Testis (tissue), 3 donors: ENCODE results near the gene BRSK2. TPM values are rescaled to one million over a fixed set of nuclear protein-coding genes. Genes with fewer than 3 reads are reported as not detected.

Experiments used
- DNase-seq: peaks from one replicate; pipeline ENCODE4 v3.0.0-alpha.2; 2019
- H3K27ac ChIP-seq, 2 donors: fragments of 200-600 bp; sonication (generic); one replicate each; pipeline ENCODE4 v1.5.1; 2019
- H3K27me3 ChIP-seq: fragments of 200-600 bp; sonication (generic); one replicate; pipeline ENCODE4 v1.5.1; 2019
- H3K36me3 ChIP-seq: fragments of 200-600 bp; sonication (generic); one replicate; pipeline ENCODE4 v1.5.1; 2017; ENCODE audit warnings: low read depth; ENCODE audit errors: missing control alignments
- H3K4me1 ChIP-seq: fragments of 200-600 bp; sonication (generic); one replicate; pipeline ENCODE4 v1.5.1; 2019
- H3K4me3 ChIP-seq, 2 donors: fragments of 200-600 bp; sonication (generic); one replicate each; pipeline ENCODE4 v1.5.1; 2017 to 2019
- H3K9me3 ChIP-seq: fragments of 200-600 bp; sonication (generic); one replicate; pipeline ENCODE4 v1.5.1; 2017
- CTCF ChIP-seq, 3 experiments: fragments of 450-650 bp in 2 of 3; fragments of 200-600 bp in 1 of 3; sonication (generic) in 1 of 3; IDR thresholded peaks; one replicate each; pipeline ENCODE4 v1.5.1; 2016 to 2019; ENCODE audit warnings: antibody characterized with exemption in 3 of 3, mild to moderate bottlenecking in 2 of 3, moderate library complexity in 1 of 3
- POLR2A ChIP-seq: fragments of 450-650 bp; IDR thresholded peaks from one replicate; pipeline ENCODE4 v1.6.1; 2017; ENCODE audit warnings: antibody characterized with exemption, mild to moderate bottlenecking, moderate library complexity
- WGBS, 2 donors: methylation state at CpG; one replicate each; pipeline ENCODE4 v1.1.5; 2018; 5-methylcytosine and 5-hydroxymethylcytosine counted together
- intact Hi-C: fragments of 100-400 bp; cut with DNase I; formaldehyde crosslinking; loops from one replicate; pipeline ENCODE4 v1.15.1; 2023; ENCODE audit warnings: low total_unique reads
- polyA plus RNA-seq: library from polyadenylated mRNA; stranded (reverse); fragments of 350-450 nt; fragmentation: Illumina TruSeq; extraction: RNeasy Lipid Tissue Mini Kit (QIAGEN cat#74804); gene quantifications from one replicate; pipeline ENCODE4 v1.2.3, GENCODE V29; 2014; ENCODE audit warnings: low read depth, low replicate concordance; ENCODE audit not compliant: insufficient read depth
- total RNA-seq, 2 donors: library from RNA; depleted of rRNA; stranded (reverse); fragments of >200 nt; gene quantifications; one replicate each; pipeline ENCODE4 v1.2.3, GENCODE V29; 2016

Gene BRSK2
- total and polyA plus RNA-seq, 3 donors from 2014 or later: 24.7 to 52.3 (median 49.1) TPM

- H3K27ac ChIP-seq: peak overlapping the region; percentile 53 to 92
- intact Hi-C loops: no loop called here
- H3K36me3 ChIP-seq: no peaks in the 10 kb centered on the region
- WGBS, 2 donors: 53 to 75% methylated on average over 27 to 29 of the region's 29 CpGs
- H3K27me3 ChIP-seq: no peaks in the 10 kb centered on the region
- no peaks in the 10 kb centered on the region for H3K9me3 ChIP-seq
- TF ChIP-seq CTCF (IDR thresholded peaks at IDR 0.05): no peak
- TF ChIP-seq POLR2A: no peak
- H3K4me3 ChIP-seq: no peak overlapping the region
- no peak for DNase-seq
- H3K4me1 ChIP-seq: peaks cover 6% of the 10 kb centered on the region
These were observed 70.1 kb downstream of the BRSK2 start for GRCh38 chr11:1459764-1460395.

DNA sequence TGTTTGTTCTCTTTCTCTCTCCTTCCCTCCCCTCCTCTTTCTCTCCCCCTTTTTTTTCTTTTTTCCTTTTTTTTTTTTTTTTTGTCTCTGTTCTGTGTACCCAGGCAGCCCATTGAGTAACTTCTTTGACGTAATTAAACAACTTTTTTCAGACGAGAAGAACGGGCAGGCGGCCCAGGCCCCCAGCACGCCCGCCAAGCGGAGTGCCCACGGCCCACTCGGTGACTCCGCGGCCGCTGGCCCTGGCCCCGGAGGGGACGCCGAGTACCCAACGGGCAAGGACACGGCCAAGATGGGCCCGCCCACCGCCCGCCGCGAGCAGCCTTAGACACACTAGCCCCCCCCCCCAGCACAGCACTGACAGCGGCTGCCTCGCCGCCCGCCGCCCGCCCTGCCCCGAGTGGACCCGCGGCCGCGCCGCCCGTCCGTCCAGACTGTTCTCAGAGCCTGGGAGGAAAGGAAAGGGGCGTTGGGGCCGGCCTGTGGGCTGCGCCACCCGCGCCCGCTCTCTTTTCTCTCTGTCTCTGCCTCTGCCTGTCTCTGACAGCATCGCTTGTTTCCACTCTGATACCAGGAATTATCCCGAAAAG lies 70.8 kb downstream of the BRSK2 start:
- H3K27me3 ChIP-seq: no peaks in the 10 kb centered on the region
- peak; percentile 51 for DNase-seq
- TF ChIP-seq CTCF (IDR thresholded peaks at IDR 0.05) (no peak), POLR2A (no peak)
- intact Hi-C loops: no loop called here
- no peaks in the 10 kb centered on the region for H3K36me3 ChIP-seq
- peaks cover 6% of the 10 kb centered on the region for H3K4me1 ChIP-seq
- H3K9me3 ChIP-seq: no peaks in the 10 kb centered on the region
- WGBS, 2 donors: 53 to 64% methylated on average over 19 to 44 of the region's 44 CpGs
- no peak overlapping the region for H3K4me3 ChIP-seq
- H3K27ac ChIP-seq: peak overlapping the region; percentile 69 to 92

- Histone ChIP-seq H3K27me3 (no peaks in the 10 kb centered on the region), H3K36me3 (no peaks in the 10 kb centered on the region), H3K27ac (peak overlapping the region; percentile 69 to 92), H3K9me3 (no peaks in the 10 kb centered on the region), H3K4me3 (no peak overlapping the region), H3K4me1 (peaks cover 6% of the 10 kb centered on the region)
- TF ChIP-seq CTCF (IDR thresholded peaks at IDR 0.05) (no peak), POLR2A (no peak)
- WGBS, 2 donors: 50 to 72% methylated on average over 32 to 50 of the region's 50 CpGs
- intact Hi-C loops: no loop called here
- peak; percentile 36 for DNase-seq
These were observed 71.5 kb downstream of the BRSK2 start for GRCh38 chr11:1460986-1461825.

DNA sequence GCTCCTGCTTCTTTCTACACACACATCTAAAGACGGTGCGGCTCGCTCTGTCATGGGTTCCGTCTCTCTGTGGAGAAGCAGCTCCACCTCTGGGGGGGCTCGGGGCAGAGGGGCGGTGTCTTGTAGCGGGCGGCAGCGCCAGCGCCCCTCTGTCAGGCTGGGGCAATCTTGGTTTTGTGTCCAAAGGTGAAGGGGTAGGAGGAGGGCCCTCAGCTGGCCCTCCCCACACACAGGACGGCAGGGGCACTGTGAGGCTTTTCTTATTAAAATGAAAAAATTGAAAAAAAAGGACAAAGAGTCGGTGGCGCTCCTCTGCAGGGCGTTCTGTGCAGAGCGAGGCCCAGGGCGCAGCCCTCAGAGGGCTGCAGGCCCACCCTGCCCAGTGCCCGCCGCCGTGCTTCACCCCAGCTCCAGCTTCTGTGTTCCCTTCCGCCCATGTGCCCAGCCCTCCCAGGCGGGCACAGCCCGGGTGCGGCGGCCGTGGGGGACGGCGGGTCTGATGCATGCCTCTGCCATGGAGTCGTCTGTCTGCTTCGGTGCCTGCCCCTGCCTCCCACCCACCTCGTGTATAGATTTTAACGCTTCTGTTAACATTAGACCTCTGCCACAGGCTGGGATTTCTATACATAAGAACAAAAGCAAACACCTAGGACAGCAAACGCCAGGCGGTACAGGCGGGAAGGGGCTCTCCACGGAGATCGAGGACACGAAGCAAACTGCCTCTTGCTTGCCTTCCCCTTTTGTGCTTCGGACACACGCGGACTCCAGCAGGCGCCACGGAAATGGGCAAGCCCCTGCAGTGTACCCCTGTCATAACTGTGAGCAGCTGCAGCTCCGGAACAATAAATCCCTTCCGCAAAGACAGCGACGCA lies 72.3 kb downstream of the BRSK2 start:
- H3K4me3 ChIP-seq: no peak overlapping the region
- H3K27ac ChIP-seq: peak overlapping the region in 1 of 2 donors; percentile 92
- TF ChIP-seq CTCF (IDR thresholded peaks at IDR 0.05) (no peak), POLR2A (no peak)
- no peak for DNase-seq
- no peaks in the 10 kb centered on the region for H3K27me3 ChIP-seq
- H3K4me1 ChIP-seq: peaks cover 7% of the 10 kb centered on the region
- WGBS, 2 donors: 89 to 94% methylated on average over 36 to 46 of the region's 46 CpGs
- H3K36me3 ChIP-seq: no peaks in the 10 kb centered on the region
- intact Hi-C loops: no loop called here
- H3K9me3 ChIP-seq: no peaks in the 10 kb centered on the region
